CD4-positive, CD25-positive, alpha-beta regulatory T cell (primary cell): Measurements from ENCODE around the gene PLGRKT. TPM values are rescaled to one million over a fixed set of nuclear protein-coding genes. Genes with fewer than 3 reads are reported as not detected.
A peak's percentile ranks its signal among the peaks of the same experiment; 100 is the strongest.
"Not testable (repeated sequence)": the region's sequence is repeated elsewhere in the genome, so short reads cannot be mapped to it uniquely, and the experiment has no call there.

Experiments
- ATAC-seq, 2 donors: fragments of 150-1000 bp; cut with Tn5 transposase; one replicate each; pipeline ENCODE4 v1.10.0; 2021; ENCODE audit warnings: low read depth in 2 of 2, moderate number of reproducible peaks in 2 of 2, moderate library complexity in 1 of 2
- DNase-seq, 3 donors: peaks; one replicate each; pipeline versions ENCODE4 v3.0.0 to v3.0.0-alpha.2; 2012 to 2022; ENCODE audit warnings: mixed read lengths in 1 of 3
- H3K27ac ChIP-seq: one replicate; pipeline ENCODE4 v1.7.0; 2013; ENCODE audit warnings: mild to moderate bottlenecking, low read length; ENCODE audit not compliant: insufficient read depth, poor library complexity, severe bottlenecking
- H3K27me3 ChIP-seq: one replicate; pipeline ENCODE4 v1.7.0; 2013; ENCODE audit warnings: low read length; ENCODE audit not compliant: control insufficient read depth, insufficient read depth
- H3K36me3 ChIP-seq: one replicate; pipeline ENCODE4 v1.7.0; 2013; ENCODE audit warnings: mild to moderate bottlenecking, low read length, moderate library complexity; ENCODE audit not compliant: control insufficient read depth, insufficient read depth
- H3K4me1 ChIP-seq: 2 replicates; pipeline ENCODE4 v1.7.0; 2013; ENCODE audit warnings: mild to moderate bottlenecking, low read length; ENCODE audit not compliant: insufficient read depth, control insufficient read depth, poor library complexity, severe bottlenecking
- H3K4me3 ChIP-seq: one replicate; pipeline ENCODE4 v1.7.0; 2013; ENCODE audit warnings: low read depth, mild to moderate bottlenecking, low read length, moderate library complexity
- H3K9me3 ChIP-seq, 2 experiments: 1 replicate in 1 of 2; 2 replicates in 1 of 2; pipeline ENCODE4 v1.7.0; 2013; ENCODE audit warnings: low read length in 2 of 2, mild to moderate bottlenecking in 1 of 2, moderate library complexity in 1 of 2; ENCODE audit not compliant: control insufficient read depth in 2 of 2
- H3K27ac Mint-ChIP-seq, 3 donors: one replicate each; pipeline ENCODE4 v1.8.0; 2020 to 2022; ENCODE audit warnings: mild to moderate bottlenecking in 3 of 3, mixed read lengths in 3 of 3, moderate library complexity in 2 of 3
- H3K27me3 Mint-ChIP-seq: one replicate; pipeline ENCODE4 v1.8.0; 2022; ENCODE audit warnings: mild to moderate bottlenecking, mixed read lengths
- H3K36me3 Mint-ChIP-seq: one replicate; pipeline ENCODE4 v1.8.0; 2020; ENCODE audit warnings: mixed read lengths
- H3K4me1 Mint-ChIP-seq, 4 donors: one replicate each; pipeline ENCODE4 v1.8.0; 2020 to 2022; ENCODE audit warnings: mixed read lengths in 4 of 4, mild to moderate bottlenecking in 1 of 4
- H3K4me3 Mint-ChIP-seq, 4 donors: one replicate each; pipeline ENCODE4 v1.8.0; 2020 to 2022; ENCODE audit warnings: mild to moderate bottlenecking in 4 of 4, mixed read lengths in 4 of 4, moderate library complexity in 3 of 4
- H3K9me3 Mint-ChIP-seq, 7 donors: one replicate each; pipeline ENCODE4 v1.8.0; 2020 to 2022; ENCODE audit warnings: mixed read lengths in 7 of 7, mild to moderate bottlenecking in 3 of 7, moderate library complexity in 2 of 7
- polyA plus RNA-seq, 4 donors: library from polyadenylated mRNA; unstranded; fragments of 300-500 nt; fragmentation: Illumina TruSeq; gene quantifications; one replicate each; pipeline ENCODE4 v1.2.3, GENCODE V29; 2021
- total RNA-seq: library from RNA; stranded (reverse); gene quantifications from one replicate; pipeline ENCODE4 v1.2.3, GENCODE V29; 2022

The PLGRKT gene
- total and polyA plus RNA-seq, 5 donors from 2014 or later = 16.4 to 81.8 (median 48.2) TPM

DNA sequence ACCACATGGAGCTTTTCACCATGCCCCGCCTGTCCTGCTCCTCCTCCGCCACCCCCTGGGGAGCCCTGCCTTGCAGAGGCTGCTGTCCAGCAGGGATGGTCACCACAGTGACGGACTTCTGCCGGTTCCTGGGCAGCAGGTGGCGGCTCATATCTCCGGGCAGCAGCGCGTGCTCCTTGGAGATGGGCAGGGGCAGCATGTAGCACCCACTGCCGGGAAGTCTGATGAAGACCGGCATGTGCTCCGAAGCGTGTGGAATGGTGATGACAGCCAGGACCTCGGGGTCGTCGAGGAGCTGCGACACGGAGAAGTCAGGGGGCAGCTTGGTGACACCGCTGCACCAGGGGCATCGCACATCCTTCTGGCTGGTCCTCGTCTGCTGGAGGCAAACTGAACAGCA lies 19.2 kb downstream of the PLGRKT start:
- H3K27me3 Mint-ChIP-seq = no peaks in the 10 kb centered on the region
- no peak overlapping the region for H3K27ac ChIP-seq
- DNase-seq (no peak), ATAC-seq (no peak)
- no peak overlapping the region for H3K4me3 ChIP-seq
- H3K36me3 Mint-ChIP-seq = peaks cover 48% of the 10 kb centered on the region
- no peaks in the 10 kb centered on the region for H3K27me3 ChIP-seq
- H3K36me3 ChIP-seq = peaks cover 10% of the 10 kb centered on the region
- peaks cover 0 to 20% (median 8%) of the 10 kb centered on the region in 4 donors for H3K4me1 Mint-ChIP-seq
- H3K27ac Mint-ChIP-seq = no peak overlapping the region
- no peaks in the 10 kb centered on the region for H3K4me1 ChIP-seq
- H3K9me3 ChIP-seq = no peaks in the 10 kb centered on the region
- peaks cover 0 to 3% (median 0%) of the 10 kb centered on the region in 7 donors for H3K9me3 Mint-ChIP-seq
- no peak overlapping the region for H3K4me3 Mint-ChIP-seq

DNA sequence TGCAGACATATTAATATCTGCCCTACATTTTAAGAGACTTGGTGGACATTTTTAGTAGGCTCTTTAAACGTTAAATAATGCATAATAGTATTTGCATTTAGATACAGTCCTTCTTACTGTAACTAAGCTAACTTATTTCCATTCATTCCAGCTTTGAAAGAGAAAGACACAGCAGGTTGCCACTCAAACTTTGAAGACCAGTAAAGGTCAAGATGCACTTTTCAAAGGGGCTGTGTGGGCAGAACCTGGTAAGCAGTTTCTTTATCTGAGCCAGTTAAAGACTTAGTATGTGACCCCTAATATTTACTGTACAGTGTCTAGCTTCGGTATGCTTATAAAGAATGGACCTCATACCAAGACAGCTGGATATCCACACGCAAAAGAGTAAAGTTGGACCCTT lies 20.8 kb downstream of the PLGRKT start:
- Mint-ChIP-seq H3K36me3 (peaks cover 61% of the 10 kb centered on the region), H3K9me3 (peaks cover 0 to 7% (median 0%) of the 10 kb centered on the region in 7 donors), H3K27ac (no peak overlapping the region), H3K27me3 (no peaks in the 10 kb centered on the region), H3K4me1 (peaks cover 6 to 20% (median 9%) of the 10 kb centered on the region in 4 donors), H3K4me3 (no peak overlapping the region)
- Histone ChIP-seq H3K36me3 (peaks cover 10% of the 10 kb centered on the region), H3K9me3 (no peaks in the 10 kb centered on the region), H3K4me3 (no peak overlapping the region), H3K27ac (no peak overlapping the region), H3K4me1 (no peaks in the 10 kb centered on the region), H3K27me3 (no peaks in the 10 kb centered on the region)
- DNase-seq (no peak), ATAC-seq (no peak)

DNA sequence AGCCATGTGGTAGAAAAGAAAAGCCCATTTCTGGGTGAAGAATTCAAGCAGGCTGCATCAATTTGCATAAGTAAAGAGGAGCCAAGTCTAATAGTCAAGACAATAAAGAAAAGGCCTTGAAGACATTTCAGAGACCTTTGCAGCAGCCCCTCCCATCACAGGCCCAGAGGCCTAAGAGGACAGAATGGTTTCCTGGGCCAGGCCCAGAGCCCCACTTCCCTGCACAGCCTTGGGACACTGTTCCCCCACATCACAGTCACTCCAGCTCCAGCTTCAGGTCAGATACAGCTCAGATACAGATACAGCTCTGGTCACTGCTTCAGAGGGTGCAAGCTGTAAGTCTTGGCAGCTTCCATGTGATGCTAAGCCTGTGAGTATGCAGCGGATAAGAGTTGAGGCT lies 29.1 kb downstream of the PLGRKT start:
- H3K27ac Mint-ChIP-seq = no peak overlapping the region
- Histone ChIP-seq H3K36me3 (peaks cover 9% of the 10 kb centered on the region), H3K4me3 (no peak overlapping the region), H3K9me3 (peaks cover 11 to 22% of the 10 kb centered on the region in 2 experiments), H3K4me1 (no peaks in the 10 kb centered on the region), H3K27ac (no peak overlapping the region), H3K27me3 (no peaks in the 10 kb centered on the region)
- DNase-seq (no peak), ATAC-seq (no peak)
- H3K27me3 Mint-ChIP-seq = no peaks in the 10 kb centered on the region
- H3K36me3 Mint-ChIP-seq = peaks cover 41% of the 10 kb centered on the region
- H3K4me1 Mint-ChIP-seq = peaks cover 0 to 29% (median 14%) of the 10 kb centered on the region in 4 donors
- peaks cover 0 to 33% (median 13%) of the 10 kb centered on the region in 7 donors for H3K9me3 Mint-ChIP-seq
- H3K4me3 Mint-ChIP-seq = no peak overlapping the region

DNA sequence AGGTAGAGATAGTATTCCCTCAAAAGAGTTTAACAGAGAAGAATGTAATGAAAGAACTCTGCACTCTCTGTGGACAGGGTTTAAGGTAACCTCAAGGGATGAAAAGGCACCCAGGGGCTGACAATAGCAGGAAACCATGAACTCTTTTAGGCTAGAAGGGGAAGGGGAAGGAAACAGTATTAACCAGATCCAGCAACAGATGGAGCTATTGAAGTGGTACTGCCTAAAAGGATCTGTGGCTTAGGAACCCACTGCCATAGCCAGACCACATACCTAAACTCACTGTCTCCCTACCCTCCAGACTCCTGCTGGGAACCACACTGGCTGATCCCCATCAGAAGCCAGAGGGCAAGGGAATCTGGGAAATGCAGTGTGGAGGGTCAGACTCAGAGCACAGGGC lies 35.5 kb downstream of the PLGRKT start:
- H3K27me3 Mint-ChIP-seq = no peaks in the 10 kb centered on the region
- H3K36me3 ChIP-seq = no peaks in the 10 kb centered on the region
- ATAC-seq (no peak), DNase-seq (no peak)
- H3K4me3 Mint-ChIP-seq = peak overlapping the region in 1 of 4 donors; percentile 14
- peak overlapping the region in 1 of 3 donors; percentile 39 for H3K27ac Mint-ChIP-seq
- H3K4me1 ChIP-seq = no peaks in the 10 kb centered on the region
- no peak overlapping the region for H3K4me3 ChIP-seq
- H3K9me3 ChIP-seq = peaks cover 0 to 4% of the 10 kb centered on the region in 2 experiments
- peaks cover 0 to 16% (median 6%) of the 10 kb centered on the region in 7 donors for H3K9me3 Mint-ChIP-seq
- H3K4me1 Mint-ChIP-seq = peaks cover 6 to 41% (median 22%) of the 10 kb centered on the region in 4 donors
- H3K27me3 ChIP-seq = no peaks in the 10 kb centered on the region
- peaks cover 21% of the 10 kb centered on the region for H3K36me3 Mint-ChIP-seq
- no peak overlapping the region for H3K27ac ChIP-seq

DNA sequence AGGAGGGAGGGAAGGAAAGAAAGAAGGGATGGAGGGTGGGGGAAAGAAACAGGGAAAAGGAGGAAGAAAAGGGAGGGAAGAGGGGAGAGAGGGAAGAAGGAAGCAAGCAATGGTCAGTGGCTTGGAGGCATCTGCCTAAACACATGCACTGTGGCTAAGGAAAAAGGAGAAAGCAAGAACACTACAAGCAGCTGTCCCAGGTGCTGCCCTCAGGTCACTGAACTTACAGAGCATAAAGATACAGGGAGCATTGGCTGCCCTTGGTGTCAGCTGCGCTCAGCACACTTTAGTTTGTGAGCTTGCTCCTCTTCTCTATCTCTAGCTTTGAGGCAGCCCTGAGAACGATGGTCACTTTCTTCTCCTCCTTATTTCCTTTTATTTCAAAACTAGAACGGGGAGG lies 40.2 kb downstream of the PLGRKT start:
- not testable (repeated sequence) for H3K27ac ChIP-seq, H3K27ac Mint-ChIP-seq, H3K4me3 ChIP-seq, H3K27me3 ChIP-seq, H3K36me3 Mint-ChIP-seq, ATAC-seq, H3K9me3 ChIP-seq, H3K4me3 Mint-ChIP-seq, DNase-seq, H3K9me3 Mint-ChIP-seq, H3K4me1 ChIP-seq, H3K27me3 Mint-ChIP-seq, H3K36me3 ChIP-seq
- H3K4me1 Mint-ChIP-seq = peaks cover 5 to 12% (median 11%) of the 10 kb centered on the region in 4 donors

DNA sequence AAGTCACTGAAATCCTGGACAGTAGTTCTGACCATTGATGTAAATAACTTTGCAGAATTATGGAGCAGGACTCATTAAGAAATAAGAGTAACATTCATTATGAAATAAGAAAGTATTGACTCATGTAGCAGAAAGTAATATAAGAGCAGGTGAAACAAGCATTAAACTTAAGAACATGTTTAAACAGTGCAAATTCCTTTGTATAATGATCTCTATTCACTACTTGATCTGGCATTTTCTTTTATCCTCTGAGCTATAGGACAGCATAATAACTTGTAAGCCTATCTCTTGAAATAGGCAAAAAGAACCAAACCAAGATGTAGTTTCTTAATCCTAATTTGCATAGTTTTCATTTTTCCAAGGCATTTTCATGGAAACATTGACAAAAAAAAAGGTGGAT lies 42.3 kb downstream of the PLGRKT start:
- Mint-ChIP-seq H3K36me3 (no peaks in the 10 kb centered on the region), H3K27me3 (no peaks in the 10 kb centered on the region), H3K4me1 (peaks cover 4 to 11% (median 6%) of the 10 kb centered on the region in 4 donors), H3K9me3 (no peaks in the 10 kb centered on the region), H3K4me3 (no peak overlapping the region), H3K27ac (no peak overlapping the region)
- DNase-seq (no peak), ATAC-seq (no peak)
- Histone ChIP-seq H3K27ac (no peak overlapping the region), H3K4me3 (no peak overlapping the region), H3K27me3 (no peaks in the 10 kb centered on the region), H3K9me3 (no peaks in the 10 kb centered on the region), H3K36me3 (no peaks in the 10 kb centered on the region), H3K4me1 (no peaks in the 10 kb centered on the region)

DNA sequence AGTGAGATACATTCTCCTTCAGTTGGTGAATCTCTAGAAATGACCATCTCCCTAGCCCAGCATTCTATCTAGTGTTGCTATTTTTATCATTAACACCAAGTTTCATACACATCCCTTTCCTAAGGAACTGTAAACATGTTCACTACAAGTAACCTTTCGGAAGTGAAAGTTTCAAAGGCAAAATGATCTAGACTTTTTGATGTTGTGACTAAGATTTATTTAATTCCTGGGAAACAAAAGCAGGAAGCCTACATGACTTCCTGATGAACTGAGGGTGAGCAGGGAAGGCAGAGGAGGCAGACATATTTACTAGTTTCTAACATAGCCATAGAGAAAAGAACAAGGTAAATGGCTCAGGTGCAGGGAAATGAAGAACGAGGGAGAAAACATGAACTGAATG lies 43.7 kb downstream of the PLGRKT start:
- not testable (repeated sequence) for H3K9me3 ChIP-seq, ATAC-seq, H3K27me3 ChIP-seq, H3K9me3 Mint-ChIP-seq, H3K27me3 Mint-ChIP-seq, H3K36me3 ChIP-seq, H3K36me3 Mint-ChIP-seq, H3K27ac Mint-ChIP-seq, H3K4me3 ChIP-seq, DNase-seq, H3K4me3 Mint-ChIP-seq, H3K4me1 ChIP-seq, H3K27ac ChIP-seq
- H3K4me1 Mint-ChIP-seq = peaks cover 6 to 14% (median 10%) of the 10 kb centered on the region in 4 donors

DNA sequence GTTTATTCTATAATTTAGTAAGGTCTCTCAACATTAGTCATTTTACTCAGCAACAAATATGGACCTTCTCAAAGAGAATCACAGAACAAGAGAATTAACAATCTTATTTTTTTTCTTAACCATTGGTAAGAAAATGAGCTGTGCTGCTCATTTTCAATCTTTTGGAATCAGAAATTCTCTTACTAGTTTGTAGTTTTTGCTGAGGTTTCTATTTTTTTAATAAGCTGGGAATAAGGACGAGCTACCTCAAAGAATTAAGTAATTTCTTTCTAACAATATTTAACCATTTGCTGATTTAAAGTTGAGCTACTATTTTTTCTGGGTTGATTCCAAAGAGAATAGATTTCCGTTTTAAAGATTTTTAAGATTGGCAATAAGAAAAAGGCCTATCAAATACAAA lies 44.2 kb downstream of the PLGRKT start:
- no peaks in the 10 kb centered on the region for H3K27me3 ChIP-seq
- H3K36me3 Mint-ChIP-seq = no peaks in the 10 kb centered on the region
- H3K27ac Mint-ChIP-seq = no peak overlapping the region
- no peak overlapping the region for H3K27ac ChIP-seq
- no peaks in the 10 kb centered on the region for H3K36me3 ChIP-seq
- no peak for ATAC-seq
- H3K9me3 ChIP-seq = no peaks in the 10 kb centered on the region
- peaks cover 9 to 18% (median 11%) of the 10 kb centered on the region in 4 donors for H3K4me1 Mint-ChIP-seq
- no peak overlapping the region for H3K4me3 ChIP-seq
- H3K9me3 Mint-ChIP-seq = no peaks in the 10 kb centered on the region
- peaks cover 3% of the 10 kb centered on the region for H3K4me1 ChIP-seq
- no peak overlapping the region for H3K4me3 Mint-ChIP-seq
- DNase-seq = no peak
- no peaks in the 10 kb centered on the region for H3K27me3 Mint-ChIP-seq
